Peyer's patch (tissue), 4 donors: Measurements from ENCODE around the gene TMBIM6. TPM values are rescaled to one million over a fixed set of nuclear protein-coding genes. Genes with fewer than 3 reads are reported as not detected.

Experiments used
- DNase-seq, 3 donors: peaks; one replicate each; pipeline ENCODE4 v3.0.0-alpha.2; 2017 to 2019
- H3K27ac ChIP-seq, 4 donors: fragments of 200-600 bp; sonication (generic); one replicate each; pipeline ENCODE4 v1.5.1; 2016 to 2019
- H3K27me3 ChIP-seq, 2 donors: fragments of 200-600 bp; sonication (generic); one replicate each; pipeline ENCODE4 v1.5.1; 2019
- H3K36me3 ChIP-seq, 3 donors: fragments of 200-600 bp; sonication (generic); one replicate each; pipeline ENCODE4 v1.5.1; 2016 to 2019
- H3K4me1 ChIP-seq, 4 donors: fragments of 200-600 bp; sonication (generic); one replicate each; pipeline ENCODE4 v1.5.1; 2016 to 2019
- H3K4me3 ChIP-seq, 4 donors: fragments of 200-600 bp; sonication (generic); 1 replicate in 3 of 4; 2 replicates in 1 of 4; pipeline ENCODE4 v1.5.1; 2016 to 2019; ENCODE audit warnings: mild to moderate bottlenecking in 1 of 4
- H3K9me3 ChIP-seq, 4 donors: fragments of 200-600 bp; sonication (generic); one replicate each; pipeline ENCODE4 v1.5.1; 2016 to 2019; ENCODE audit warnings: mild to moderate bottlenecking in 1 of 4
- POLR2A ChIP-seq, 2 donors: fragments of 450-650 bp; IDR thresholded peaks; one replicate each; pipeline ENCODE4 v1.5.1; 2017; ENCODE audit warnings: antibody characterized with exemption in 2 of 2, mild to moderate bottlenecking in 2 of 2, moderate library complexity in 2 of 2
- total RNA-seq, 4 donors: library from RNA; depleted of rRNA; stranded (reverse); fragments of >200 nt; gene quantifications; one replicate each; pipeline ENCODE4 v1.1.0, GENCODE V29; 2016
- TF ChIP-seq, protein P1 (sequence below), 6 experiments: fragments of 450-650 bp in 4 of 6; fragments of 200-600 bp in 2 of 6; sonication (generic) in 1 of 6; IDR thresholded peaks; one replicate each; pipeline ENCODE4 v1.5.1; 2017 to 2019; ENCODE audit warnings: antibody characterized with exemption in 6 of 6, mild to moderate bottlenecking in 3 of 6, moderate library complexity in 1 of 6

TMBIM6 gene
- total RNA-seq, 4 donors from 2014 or later: 104 to 1,479 (median 689) TPM

DNA sequence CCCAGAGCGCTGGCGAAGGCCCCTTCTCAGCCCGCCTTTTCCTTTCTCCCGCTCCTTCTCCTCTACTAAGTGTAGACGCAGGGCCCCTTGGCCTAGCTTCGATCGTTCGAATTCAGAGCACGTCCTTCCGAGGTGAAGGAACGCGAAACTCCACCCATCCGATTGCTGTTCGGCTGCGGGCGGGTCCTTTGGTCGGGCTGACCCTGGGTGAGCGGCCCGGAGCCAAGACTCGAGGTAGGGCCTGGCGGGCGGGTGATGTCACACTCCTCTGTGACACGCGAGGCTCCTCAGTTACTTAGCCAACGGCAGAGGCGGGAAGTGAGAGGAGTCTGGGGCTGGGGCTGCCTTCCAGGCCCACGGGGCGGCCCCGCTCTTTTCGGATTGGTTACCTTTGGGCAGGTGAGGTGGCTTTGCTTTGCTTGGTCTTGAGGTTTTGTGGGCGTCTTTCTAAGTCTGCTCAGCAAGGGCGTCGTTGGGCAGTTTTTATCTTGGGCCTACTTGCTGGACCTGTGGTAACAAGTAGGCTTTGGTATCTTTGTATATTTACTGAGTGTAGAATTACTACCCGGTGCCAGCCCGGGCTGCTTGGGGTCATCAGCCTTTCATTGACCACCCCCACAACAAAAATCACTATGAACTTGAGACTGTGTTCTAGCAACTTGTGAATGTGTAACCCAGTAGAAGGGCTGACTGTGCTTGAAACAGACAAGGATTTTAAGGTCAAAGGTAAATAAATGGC, 694 bp downstream of the TMBIM6 start:
- Histone ChIP-seq H3K27ac (peak overlapping the region; percentile 92 to 99 (median 95)), H3K27me3 (no peaks in the 10 kb centered on the region), H3K9me3 (no peaks in the 10 kb centered on the region), H3K4me1 (peaks cover 0 to 46% (median 13%) of the 10 kb centered on the region in 4 donors), H3K4me3 (peak overlapping the region; percentile 64 to 76 (median 70)), H3K36me3 (no peaks in the 10 kb centered on the region)
- TF ChIP-seq, protein P1, sequence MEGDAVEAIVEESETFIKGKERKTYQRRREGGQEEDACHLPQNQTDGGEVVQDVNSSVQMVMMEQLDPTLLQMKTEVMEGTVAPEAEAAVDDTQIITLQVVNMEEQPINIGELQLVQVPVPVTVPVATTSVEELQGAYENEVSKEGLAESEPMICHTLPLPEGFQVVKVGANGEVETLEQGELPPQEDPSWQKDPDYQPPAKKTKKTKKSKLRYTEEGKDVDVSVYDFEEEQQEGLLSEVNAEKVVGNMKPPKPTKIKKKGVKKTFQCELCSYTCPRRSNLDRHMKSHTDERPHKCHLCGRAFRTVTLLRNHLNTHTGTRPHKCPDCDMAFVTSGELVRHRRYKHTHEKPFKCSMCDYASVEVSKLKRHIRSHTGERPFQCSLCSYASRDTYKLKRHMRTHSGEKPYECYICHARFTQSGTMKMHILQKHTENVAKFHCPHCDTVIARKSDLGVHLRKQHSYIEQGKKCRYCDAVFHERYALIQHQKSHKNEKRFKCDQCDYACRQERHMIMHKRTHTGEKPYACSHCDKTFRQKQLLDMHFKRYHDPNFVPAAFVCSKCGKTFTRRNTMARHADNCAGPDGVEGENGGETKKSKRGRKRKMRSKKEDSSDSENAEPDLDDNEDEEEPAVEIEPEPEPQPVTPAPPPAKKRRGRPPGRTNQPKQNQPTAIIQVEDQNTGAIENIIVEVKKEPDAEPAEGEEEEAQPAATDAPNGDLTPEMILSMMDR (IDR thresholded peaks at IDR 0.05): no peak
- peak in 1 of 2 donors; percentile 27 for TF ChIP-seq POLR2A (IDR thresholded peaks at IDR 0.05)
- DNase-seq: peak; percentile 79 to 96 (median 92)

DNA sequence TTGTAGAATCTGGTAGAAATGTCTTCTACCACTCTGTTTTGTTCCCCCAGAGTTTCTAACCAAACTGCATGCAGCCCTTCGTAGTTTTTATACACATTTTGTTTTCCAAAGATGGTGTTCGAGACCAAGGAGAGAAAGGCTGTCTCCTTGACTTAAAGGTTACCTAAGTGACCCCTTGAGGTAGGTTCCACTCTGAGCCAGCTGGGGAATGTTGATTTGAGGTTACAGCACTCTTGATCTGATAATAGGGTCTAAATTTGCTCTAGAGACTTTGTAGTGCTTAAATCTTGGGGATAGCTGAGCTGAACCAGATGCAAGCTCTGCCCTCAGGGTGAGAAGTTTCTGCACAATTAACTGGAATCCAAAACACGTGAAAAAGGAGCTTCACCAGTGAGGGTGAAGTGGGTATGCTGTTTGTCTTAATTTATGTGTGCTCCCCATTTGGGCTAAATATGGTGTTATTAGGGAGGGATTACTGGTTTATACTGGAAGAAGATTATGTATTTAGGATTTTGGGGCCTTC, 3.1 kb downstream of the TMBIM6 start:
- no peak for TF ChIP-seq POLR2A (IDR thresholded peaks at IDR 0.05)
- TF ChIP-seq, protein P1 (IDR thresholded peaks at IDR 0.05): no peak
- no peaks in the 10 kb centered on the region for H3K27me3 ChIP-seq
- H3K4me1 ChIP-seq: peaks cover 0 to 67% (median 21%) of the 10 kb centered on the region in 4 donors
- H3K4me3 ChIP-seq: no peak overlapping the region
- no peak overlapping the region for H3K27ac ChIP-seq
- H3K9me3 ChIP-seq: no peaks in the 10 kb centered on the region
- H3K36me3 ChIP-seq: no peaks in the 10 kb centered on the region
- DNase-seq: no peak

DNA sequence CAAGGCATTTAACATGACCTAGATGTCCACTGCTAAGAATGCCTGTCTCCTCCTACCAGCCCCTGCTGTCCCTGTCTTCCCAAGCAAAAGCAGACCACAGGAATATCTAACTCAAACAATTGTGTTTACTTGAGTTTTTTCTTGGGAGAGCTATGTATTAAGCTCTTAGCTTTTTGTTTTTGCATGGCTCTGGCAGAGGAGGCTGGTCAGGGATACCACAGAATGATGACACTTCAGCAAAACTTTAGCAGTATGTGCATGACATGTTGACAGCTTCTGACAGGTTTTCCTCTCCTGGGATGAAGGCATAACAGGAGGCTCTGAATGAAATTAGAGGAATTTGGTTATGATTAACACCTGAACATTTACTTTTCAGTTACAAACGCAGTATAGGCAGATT, 6.9 kb downstream of the TMBIM6 start:
- Histone ChIP-seq H3K9me3 (no peaks in the 10 kb centered on the region), H3K4me1 (peaks cover 0 to 89% (median 24%) of the 10 kb centered on the region in 4 donors)
- TF ChIP-seq, protein P1 (IDR thresholded peaks at IDR 0.05): no peak
- no peak for TF ChIP-seq POLR2A (IDR thresholded peaks at IDR 0.05)

DNA sequence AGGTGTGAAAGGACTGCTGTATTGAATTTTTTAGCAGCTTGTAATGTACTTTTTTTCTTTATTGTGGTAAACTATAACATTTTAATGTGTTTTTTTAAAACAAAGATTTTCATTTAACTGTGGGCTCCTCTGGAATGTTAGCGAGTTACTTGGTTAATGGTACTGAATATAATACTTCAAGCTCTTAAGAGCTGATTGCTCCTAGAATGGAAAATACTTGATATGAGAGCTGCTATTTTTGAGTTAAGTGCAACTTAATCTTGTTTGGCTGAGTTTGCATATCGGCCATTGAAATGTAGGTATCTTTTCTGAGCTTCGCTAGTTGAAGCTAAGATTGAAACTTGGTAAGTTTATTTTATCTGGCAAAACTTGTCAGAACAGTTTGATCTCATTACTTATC, 7.4 kb downstream of the TMBIM6 start:
- no peak for DNase-seq
- no peaks in the 10 kb centered on the region for H3K27me3 ChIP-seq
- H3K4me3 ChIP-seq: no peak overlapping the region
- no peak overlapping the region for H3K27ac ChIP-seq
- peaks cover 0 to 87% (median 23%) of the 10 kb centered on the region in 4 donors for H3K4me1 ChIP-seq
- H3K36me3 ChIP-seq: peaks cover 0 to 14% (median 0%) of the 10 kb centered on the region in 3 donors
- TF ChIP-seq, protein P1 (IDR thresholded peaks at IDR 0.05): no peak
- no peak for TF ChIP-seq POLR2A (IDR thresholded peaks at IDR 0.05)
- no peaks in the 10 kb centered on the region for H3K9me3 ChIP-seq

More for the DNA sequence above, 6.9 kb downstream of the TMBIM6 start:
- no peak overlapping the region for H3K4me3 ChIP-seq
- H3K36me3 ChIP-seq: peaks cover 0 to 9% (median 0%) of the 10 kb centered on the region in 3 donors
- no peak for DNase-seq
- H3K27me3 ChIP-seq: no peaks in the 10 kb centered on the region
- no peak overlapping the region for H3K27ac ChIP-seq

DNA sequence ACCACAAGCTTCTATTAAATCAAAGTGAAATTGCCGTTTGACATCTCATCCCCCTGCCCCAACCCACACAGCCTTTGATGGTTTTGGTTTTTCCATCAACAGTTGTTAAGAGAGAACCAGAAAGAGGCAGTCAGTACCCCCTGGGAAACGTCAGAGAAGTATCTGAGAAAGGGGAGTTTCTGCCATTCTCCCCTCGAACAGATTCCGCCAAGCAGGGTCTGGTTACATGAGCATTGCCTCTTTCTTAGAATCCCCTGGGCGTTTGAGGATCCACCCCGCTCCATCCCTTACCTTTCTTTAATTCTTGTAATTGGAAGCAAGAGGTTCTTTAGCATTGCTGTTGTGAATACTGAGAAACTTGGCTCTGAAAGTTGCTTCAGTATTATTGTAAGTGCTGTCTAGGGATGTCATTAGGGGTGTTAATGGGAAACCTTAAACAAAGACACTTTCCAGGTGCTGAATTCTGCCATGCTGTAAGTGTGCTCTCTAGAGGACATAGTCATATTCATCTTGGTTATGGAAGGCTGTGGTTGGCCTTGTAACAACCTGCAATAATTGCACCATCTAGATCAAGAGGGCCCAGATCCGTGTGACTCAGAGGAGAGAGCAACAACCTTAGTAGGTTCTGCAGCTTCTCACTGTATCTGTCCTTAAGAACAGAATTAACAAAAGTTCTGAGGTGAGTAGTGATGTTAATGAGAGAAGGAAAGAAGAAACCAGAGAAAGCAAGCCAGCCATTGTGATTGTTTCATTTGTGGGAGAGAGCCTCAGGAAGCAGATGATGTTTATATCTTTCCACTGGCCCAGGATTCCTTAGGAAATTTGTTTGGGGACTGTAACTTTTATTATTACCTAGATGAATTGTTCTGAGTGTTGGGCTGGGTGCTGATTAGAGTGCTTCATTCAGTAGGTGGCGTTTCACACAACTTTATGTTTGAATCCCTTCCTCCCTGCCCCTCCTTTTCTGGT, 9.0 kb downstream of the TMBIM6 start:
- TF ChIP-seq, protein P1 (IDR thresholded peaks at IDR 0.05): no peak
- no peak for TF ChIP-seq POLR2A (IDR thresholded peaks at IDR 0.05)
- Histone ChIP-seq H3K27ac (no peak overlapping the region), H3K4me3 (no peak overlapping the region), H3K4me1 (peaks cover 0 to 77% (median 21%) of the 10 kb centered on the region in 4 donors), H3K27me3 (no peaks in the 10 kb centered on the region), H3K9me3 (no peaks in the 10 kb centered on the region), H3K36me3 (peaks cover 0 to 29% (median 0%) of the 10 kb centered on the region in 3 donors)
- DNase-seq: no peak
